NCI-H128 (cell line): ENCODE data around the gene CELF2.

ENCODE experiments used
- DNase-seq: peaks from one replicate; lab custom pipeline; 2025; ENCODE audit not compliant: unreplicated experiment; lab: John Stamatoyannopoulos, UW

CELF2 gene

DNA sequence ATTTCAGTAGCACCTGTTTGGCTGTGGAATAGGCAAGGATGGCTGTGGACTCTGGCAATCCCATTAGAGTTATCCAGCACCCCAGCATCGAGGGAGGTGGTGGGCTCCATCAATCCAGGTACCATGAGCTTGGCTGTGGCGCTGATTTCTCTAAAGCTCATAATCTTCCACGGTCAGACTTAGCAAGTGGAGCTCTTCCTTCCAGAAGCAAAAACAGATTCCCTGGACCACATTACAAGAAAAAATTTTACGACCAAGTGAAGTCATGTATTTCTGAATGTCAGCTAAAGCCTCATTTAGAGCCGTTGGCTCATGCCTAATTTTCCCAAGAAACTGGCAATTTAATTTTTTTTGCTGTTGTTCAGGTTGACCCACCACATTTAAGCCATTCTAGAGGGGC, 135.1 kb downstream of the CELF2 start:
- no peak for DNase-seq

DNA sequence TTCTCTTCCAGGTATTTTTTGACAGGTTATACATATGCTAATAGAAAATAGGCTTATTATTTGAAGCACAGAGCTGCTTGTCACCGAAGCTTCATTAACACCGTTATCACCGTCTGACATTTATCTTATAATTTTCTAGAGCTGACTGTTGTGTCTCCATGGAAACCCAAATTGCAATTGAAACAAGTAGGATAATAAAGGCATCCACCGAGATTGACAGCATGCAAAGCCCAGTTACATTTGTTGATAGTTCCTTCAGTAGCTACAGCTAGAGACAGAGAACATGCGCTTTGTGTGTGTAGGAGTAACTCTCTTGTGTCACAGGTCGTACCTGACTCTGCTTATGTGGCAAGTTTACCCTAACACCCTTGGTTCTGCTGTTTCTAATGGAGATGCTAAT, 135.6 kb downstream of the CELF2 start:
- no peak for DNase-seq

DNA sequence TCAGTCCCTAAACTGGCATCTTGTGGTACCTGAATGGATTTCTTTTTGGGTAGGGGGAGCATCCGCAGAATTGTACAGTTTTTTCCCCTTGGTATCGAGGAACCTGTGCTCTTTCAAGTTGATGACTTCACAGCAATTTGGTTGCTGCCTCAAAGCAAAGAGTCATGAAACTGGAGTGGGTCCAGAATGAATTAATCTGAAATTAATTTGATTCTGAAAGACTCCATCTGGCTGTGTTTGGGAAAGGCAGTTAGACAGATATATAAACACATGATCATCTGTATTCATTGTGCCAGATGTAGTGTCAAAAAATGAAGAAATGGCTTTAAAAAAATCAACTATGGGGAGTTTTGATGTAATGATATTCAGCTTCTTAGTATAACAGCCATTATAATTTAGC, 136.1 kb downstream of the CELF2 start:
- DNase-seq = no peak

DNA sequence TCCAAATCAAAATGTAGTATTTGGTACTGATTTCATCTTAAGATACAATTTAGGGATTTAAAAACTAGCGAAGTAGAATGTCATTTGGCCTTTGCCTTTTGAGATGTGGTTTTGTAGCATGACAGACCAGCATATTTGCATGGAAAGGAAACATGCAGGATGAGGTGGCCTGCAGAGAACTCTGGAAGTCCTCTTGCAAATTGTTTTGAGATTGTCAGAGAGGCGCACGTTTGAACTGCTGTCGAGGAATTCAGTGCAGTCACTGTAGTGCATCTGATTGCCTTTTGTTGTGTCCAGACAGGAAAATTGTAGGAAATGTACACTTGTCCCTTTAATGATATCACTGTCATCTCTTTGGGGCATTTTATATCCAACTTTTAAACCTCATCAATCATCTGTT, 136.7 kb downstream of the CELF2 start:
- no peak for DNase-seq

DNA sequence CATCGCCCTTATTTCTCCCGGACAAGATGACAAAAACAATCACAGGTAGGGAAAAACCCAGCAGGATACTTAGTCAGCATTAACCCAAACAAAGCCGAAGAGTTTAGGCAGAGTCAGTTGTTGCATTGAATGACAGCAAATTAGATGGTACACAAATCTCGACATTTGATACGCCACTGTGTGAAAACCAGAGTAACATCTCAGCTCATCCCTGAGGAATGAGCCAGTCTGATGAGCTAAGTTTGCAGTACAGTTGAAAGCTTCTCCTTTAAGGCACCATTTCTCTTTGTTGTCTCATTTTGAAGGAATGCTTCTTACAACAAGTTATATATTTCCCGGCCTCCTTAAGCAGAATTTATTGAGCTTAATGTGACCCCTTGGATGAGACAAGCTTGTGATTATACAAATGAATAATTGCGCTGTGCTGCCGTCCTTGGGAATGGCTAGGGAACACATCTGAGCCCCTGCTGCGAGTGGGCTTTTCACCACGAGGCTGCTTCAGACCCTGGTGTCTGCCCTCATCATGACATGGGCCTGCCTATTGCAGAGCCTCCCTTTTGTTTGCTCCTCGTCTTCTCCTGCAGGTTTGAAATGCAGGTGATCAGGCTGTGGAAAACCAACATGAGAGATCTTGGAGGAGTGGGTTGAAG, 137.3 kb downstream of the CELF2 start:
- no peak for DNase-seq

DNA sequence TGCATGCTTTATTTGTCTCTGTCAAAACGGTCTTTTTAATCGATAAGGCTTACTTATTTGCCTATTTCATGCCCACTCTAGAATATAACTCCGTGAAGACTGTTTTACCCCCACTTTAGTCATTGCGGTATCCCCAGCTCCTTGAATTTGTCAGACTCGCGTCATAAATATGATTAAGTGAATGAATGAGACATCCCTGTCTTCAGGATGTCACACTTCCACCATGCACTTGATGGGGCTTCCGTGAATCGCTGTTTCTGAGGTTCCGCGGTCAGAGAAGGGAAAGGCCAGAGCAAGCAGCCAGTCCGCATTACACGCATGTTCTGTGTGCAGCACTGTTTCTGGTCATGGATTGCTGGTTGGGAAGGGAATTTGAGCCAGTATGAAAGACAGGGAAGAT, 138.8 kb downstream of the CELF2 start:
- no peak for DNase-seq

DNA sequence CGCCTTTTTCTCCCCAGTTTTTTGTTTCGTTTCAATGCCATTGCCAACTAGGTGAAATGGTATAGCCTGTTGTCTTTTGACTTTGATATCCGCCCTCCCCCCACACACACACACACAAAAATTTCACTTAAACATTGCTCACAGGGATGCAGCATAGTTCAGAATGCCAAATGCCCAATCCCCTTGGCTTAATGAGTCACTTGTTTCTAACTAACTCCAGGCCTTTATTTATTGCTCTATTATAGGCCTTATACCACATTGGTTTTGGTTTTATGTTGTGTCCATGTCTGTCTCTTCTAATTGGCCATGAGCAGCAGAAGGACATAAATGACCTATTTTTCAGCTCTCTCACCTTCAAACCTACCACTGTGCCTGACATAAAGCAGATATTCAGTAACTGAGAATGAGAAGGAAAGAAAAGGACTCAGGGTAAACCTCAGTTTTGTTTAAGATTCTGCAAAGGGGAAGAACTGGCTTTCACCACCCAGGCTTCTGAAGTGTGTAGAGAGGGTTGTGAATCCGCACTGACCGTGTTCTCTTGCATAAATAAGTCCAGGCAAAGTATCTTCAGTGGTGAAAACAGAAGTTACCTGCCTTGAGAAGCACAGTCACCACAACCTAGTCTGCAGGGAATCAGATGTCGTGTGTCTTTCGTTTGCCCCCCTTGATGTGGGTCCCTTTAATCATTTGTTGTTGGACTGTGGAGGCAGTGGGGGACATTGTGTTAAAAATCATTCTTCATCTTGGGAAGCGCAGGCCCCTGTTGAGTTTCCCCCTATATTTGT, 139.8 kb downstream of the CELF2 start:
- DNase-seq = no peak

DNA sequence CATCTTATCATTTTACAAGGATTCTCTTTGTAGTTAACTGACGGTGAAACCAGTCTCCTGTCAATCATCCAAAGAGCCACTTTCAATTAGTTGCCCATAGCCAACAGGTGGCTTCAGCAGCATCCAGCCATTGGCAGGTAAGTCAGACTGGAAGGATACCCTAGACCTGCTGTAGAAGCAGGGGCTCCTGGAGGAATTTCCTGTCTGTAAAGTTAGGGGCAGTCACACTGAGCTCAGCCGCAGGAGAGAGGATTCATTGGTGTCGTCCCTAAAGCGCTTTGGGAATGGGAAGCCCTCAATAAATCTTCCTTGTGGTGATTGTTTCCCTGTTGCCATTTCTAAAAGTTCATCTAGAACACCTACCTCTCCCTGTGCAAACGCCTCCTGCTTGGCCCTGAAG, 140.4 kb downstream of the CELF2 start:
- DNase-seq = no peak

DNA sequence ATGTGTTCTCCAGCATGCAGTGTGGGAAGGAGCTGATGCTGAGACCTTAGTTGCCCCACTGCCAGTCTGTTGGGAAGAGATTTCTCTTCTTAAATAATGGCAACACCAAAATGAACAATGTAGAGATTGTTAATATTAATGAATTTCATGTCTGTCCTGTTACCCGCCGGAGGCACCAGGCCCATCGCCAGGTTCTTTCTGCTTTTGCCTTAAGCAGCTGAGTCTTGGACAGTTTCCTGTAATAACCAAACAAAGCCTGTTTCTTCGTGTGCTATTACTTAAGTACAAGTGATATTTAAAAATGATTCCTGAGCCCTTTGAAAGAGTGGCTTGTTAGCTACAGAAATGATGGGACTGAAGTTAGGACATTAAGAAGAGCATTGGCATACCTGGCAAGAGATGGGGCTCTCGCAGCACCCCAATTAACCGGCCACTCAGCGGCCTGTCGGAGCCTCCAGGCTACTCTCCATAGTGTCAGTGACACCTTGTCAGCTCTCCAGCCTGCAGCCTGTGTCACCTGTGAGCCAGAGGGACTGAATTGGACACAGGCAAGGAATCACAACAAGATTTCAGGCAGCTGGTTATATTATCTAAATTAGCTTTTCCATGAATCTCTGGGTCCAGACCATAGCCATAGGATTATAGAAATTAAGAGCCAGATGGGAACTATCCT, 142.0 kb downstream of the CELF2 start:
- no peak for DNase-seq

DNA sequence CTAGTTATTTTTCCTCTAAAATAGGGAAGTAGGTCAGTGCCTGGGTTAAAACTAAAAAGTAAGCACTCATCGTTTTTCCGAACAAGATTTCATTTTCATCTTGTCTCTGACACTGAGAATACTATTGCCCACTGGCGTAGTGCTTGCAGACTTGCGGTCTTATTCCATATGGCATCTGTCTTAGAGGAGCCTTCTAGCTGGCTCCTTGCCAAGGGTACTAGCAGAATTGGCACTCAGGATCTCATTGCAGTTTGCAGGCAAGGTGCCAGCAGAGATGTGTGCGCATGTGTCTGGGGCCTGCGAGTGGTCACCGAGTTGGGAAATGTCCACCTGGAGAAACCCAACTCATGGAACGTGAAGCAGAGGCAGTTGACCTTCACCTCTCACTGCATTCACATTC, 143.4 kb downstream of the CELF2 start:
- no peak for DNase-seq

DNA sequence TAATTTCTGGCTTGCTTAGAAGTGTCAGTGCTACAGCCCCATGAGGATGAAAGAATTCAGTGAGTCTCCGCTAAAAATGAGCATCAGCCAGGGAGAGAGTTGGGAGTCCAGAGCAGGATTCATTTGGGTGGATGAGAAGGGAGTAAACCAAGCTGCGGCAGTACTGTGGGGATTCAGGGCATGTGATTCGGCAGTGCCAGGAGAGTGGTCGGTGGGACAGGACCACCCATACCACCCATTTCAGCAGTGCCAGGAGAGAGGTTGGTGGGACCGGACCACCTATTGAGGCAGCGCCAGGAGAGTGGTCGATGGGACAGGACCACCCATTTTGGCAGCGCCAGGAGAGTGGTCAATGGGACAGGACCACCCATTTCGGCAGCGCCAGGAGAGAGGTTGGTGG, 144.2 kb downstream of the CELF2 start:
- no peak for DNase-seq

DNA sequence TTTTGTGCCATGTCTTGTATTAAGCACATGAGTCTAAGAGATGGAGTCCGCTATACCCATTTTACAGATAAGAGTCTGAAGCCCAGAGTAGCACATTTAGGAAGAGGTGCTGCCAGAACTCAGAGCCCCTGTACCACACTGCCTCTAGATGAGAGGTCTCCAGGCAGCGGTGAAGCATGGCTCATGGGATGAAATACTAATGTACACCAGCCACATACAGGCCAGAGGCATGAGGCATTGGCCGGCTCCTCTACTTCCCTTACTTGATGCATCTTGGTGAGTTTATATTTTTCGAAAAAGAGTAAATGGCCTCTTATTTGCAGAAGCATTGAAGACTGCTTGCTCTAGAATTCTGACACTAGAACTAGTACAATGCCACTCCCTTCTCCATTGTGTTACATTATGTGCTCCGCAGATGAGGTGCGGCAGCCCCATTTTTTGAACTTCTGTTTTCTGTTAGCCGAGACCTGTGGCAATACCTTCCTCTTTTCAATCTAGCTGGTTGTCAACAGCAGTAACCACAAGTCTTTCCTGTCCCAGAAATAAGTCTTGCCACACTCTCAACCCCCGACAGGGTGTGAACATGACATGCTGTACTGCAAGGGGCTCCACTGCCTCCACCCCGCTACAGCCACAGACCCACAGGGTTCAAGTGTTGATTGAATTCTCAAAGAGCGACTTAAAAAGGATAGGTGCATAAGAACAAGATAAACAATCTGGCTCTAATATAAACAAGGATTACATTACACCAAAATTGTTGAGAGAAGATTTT, 145.3 kb downstream of the CELF2 start:
- DNase-seq = no peak

DNA sequence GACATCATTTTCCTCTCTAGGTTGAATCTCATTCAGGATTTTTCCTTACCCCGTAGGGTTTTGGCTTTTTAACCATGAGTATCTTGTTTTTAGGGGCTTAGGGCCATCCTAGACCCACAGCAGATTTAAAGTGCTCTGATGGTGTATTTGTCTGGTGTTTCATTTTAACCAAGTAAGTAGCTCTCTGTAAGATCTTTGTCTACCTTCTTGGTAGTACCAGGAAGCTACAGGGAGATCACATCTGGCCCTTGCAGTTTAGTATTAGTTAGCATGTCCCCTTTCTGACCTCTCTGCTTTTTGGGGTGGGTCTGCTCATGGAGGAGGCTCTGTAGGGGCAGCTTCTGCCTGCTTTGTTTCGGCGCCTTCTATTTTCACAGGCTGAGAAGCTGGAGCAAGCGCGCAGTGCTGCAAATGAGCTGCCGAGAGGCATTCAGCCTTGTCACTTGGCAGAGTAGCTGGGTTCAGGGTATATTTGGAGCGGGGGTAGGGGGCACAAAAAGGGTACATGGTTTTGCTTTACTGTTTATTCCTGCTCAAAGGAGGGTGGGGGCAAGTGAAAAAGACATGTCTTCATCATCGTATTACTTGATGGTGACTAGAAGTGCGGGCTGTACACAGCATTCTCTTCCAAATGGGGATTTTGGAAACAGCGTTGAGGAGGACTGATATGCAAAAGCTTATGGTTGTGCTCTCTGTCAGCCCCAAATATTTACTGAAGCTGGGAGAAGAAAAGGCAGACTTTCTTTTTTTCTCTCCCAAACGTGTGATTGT, 146.3 kb downstream of the CELF2 start:
- no peak for DNase-seq

DNA sequence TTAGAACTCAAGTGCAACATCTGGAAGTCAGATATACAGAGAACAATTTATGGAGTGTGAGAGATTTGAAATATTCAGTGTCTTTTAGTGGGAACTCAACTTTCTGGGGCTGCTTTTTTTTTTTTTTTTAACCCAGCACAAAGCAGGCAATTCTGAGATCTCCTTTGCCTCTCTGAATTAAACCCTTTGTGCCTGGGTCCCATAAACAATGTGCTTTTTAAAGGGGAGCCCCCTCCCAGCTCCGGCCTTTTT, 146.8 kb downstream of the CELF2 start:
- no peak for DNase-seq

DNA sequence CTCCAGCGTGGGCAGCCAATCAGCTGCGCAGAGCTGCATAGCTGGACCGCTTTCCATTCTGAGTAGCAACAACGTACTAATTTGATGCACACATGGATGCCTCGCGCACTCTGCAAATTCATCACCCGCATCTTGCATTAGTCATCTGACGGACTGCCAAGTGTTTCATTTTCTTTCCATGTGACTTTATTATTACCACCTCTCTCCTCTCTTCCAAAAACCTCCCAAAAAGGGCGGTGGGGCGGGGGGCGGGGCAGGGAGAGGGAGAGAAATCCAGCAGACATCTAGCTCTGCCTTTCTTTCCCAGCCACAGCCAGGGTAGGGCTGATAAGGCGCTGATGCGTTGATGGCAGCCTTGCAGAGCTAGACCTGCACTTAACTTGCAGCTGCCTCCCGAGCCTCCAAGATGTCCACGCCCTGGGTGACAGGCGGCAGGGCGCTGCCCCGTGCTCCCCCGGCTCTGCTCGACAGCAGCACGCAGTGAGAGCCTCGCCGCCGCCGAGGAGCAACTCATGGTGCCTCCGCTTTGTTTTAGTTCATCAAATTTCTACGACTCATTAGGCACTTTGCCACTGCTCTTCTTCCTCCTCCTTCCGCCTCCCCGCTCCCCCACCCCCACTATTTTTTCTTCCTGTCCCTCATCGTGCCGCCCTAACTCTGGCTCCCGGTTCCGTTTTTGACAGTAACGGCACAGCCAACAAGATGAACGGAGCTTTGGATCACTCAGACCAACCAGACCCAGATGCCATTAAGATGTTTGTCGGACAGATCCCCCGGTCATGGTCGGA, 147.3 kb downstream of the CELF2 start:
- no peak for DNase-seq

DNA sequence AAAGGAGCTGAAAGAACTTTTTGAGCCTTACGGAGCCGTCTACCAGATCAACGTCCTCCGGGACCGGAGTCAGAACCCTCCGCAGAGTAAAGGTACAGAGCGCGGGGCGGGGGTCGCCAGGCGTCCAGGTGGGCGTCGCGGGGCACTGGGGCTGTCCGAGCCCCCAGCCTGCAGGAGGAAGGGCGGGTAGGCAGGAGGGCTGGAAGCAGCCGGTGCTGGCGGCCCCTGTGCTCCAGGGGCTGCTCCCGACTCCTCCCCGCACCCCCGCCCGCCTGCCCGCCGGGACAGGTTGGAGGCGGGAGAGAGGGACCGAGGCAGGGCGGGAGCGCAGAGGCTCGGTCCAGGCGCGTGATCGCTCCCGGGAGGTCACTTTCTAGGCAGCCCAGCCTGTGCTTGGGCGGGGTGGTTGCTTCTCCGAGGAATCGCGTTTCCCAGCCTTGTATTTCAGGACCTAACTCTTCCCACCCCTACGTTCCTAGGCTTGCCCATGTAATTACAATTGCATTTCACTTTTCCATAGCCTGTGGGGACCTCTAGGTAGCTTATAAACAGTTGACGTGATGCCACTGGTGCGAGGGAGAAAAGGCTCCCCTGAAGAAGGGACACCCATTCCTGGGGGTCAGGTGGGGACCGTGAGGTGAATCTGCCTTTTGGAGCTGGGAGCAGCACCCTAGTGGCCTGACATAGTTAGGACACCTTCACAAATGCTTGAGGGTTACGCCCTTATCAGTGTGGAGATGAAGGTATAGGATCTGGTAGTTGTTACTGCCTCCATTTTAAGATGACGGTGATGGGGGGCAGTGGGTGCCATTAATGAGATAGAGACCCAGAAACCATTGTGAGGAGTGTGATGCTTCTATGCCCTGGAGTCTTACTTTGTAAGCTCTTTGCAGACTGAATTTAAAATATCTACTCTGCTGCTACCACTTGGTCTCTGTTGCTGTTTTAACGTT, 148.2 kb downstream of the CELF2 start:
- DNase-seq = no peak

DNA sequence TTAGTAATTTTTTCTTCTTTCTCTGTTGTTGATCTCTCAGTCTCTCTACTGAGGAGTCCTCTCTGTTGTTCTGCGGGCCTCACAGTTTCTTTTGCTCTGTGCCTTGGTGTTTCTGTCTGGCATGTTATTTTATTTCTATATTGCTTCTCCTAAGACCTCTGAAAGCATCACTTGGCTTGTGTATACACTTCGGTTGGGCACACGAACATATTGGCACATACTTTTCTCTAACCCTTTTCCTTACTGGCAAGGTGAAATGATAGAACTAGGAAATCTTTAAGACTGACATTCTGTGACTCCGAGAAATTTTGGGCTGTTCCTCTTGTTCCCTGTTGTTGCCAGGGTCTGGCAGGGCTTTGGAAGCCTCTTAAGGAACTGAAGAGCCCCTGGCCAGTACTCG, 148.9 kb downstream of the CELF2 start:
- no peak for DNase-seq

DNA sequence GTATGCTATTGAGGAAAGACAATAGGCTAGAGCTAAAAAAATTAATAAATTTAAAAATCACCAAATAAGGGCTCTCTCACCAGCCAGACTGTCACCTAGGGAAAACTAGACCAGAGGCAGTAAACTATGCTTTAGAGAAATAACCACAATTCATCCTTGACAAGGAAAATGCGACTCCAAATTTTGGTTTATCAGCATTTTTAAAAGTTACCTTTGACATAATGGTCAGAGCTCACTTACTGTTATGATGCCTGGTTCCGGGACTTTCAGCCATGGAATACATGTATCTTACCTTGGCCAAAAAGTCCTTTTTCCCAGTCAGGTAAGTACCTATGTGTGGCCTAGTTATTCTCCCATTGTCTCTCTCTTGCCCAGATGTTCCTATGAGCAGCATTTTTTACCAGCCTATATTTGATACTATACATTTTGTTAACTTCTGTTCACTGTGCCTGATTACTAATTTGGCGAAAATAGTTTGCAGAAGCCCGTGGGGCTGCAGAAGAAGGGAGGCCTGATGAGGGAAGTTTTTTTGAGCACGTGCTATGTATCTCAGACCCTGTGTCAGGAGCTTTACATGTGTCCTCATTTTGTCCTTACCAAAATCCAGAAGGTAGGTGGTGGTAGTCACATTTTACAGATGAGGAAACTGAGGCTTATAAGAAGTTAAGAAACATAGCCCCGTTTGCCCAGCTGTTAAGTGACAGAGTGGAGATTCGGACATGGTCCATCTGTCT, 149.7 kb downstream of the CELF2 start:
- DNase-seq = no peak
